GM12891 (cell line): ENCODE measurements around the gene RCCD1.

Source experiments
- PAX5 ChIP-seq: IDR thresholded peaks from 2 replicates; pipeline ENCODE4 v1.6.1; 2011; ENCODE audit warnings: low read length, moderate library complexity, mild to moderate bottlenecking; ENCODE audit not compliant: insufficient read depth, severe bottlenecking
- POLR2A ChIP-seq: IDR thresholded peaks from 2 replicates; pipeline ENCODE4 v1.6.1; 2011; ENCODE audit warnings: low read depth, low read length, control low read depth
- POLR2AphosphoS5 ChIP-seq: IDR thresholded peaks from 2 replicates; pipeline ENCODE4 v1.6.1; 2011; ENCODE audit warnings: low read depth, low read length, control low read depth
- SPI1 ChIP-seq: IDR thresholded peaks from 2 replicates; pipeline ENCODE4 v1.6.1; 2011; ENCODE audit warnings: low read depth, low read length, control low read depth
- TAF1 ChIP-seq: IDR thresholded peaks from 2 replicates; pipeline ENCODE4 v1.6.1; 2011; ENCODE audit warnings: low read depth, low read length, control low read depth

- TF ChIP-seq TAF1 (no peak), POLR2A (no peak), POLR2AphosphoS5 (no peak), SPI1 (no peak), PAX5 (no peak)
These were observed 47.5 kb upstream of the RCCD1 start for GRCh38 chr15:90907051-90907660.
